GM12878 (cell line): ENCODE results near the gene ZNF311. TPM values are rescaled to one million over a fixed set of nuclear protein-coding genes. Genes with fewer than 3 reads are reported as not detected.

ENCODE experiments used
- ATAC-seq: fragments of 200-7000 bp; cut with Tn5 transposase; 3 replicates; pipeline ENCODE4 v1.9.1; 2020; ENCODE audit warnings: mild to moderate bottlenecking, moderate library complexity
- BruUV-seq: library from RNA; stranded (reverse); fragments of 400-500 nt; replicated peaks from 2 replicates; lab custom pipeline; 2021; lab: Mats Ljungman, UMichigan
- CTCF ChIA-PET: fragments of 300-600 bp; sonication (Branson Sonifier 250); formaldehyde crosslinking; extraction: SDS; loops from one replicate; lab custom pipeline; 2021; ENCODE audit warnings: inconsistent platforms; lab: Yijun Ruan, JAX
- POLR2A ChIA-PET: fragments of 350-600 bp; formaldehyde crosslinking; extraction: SDS; loops from one replicate; lab custom pipeline; 2021; ENCODE audit warnings: inconsistent platforms; lab: Charles Lee
- RAD21 ChIA-PET: fragments of 300-600 bp; sonication (Branson Sonifier 250); formaldehyde crosslinking; loops from one replicate; lab custom pipeline; 2023; ENCODE audit warnings: antibody characterized with exemption; ENCODE audit not compliant: unreplicated experiment; lab: Charles Lee
- SMC1A ChIA-PET: fragments of 300-600 bp; sonication (Branson Sonifier 250); formaldehyde crosslinking; loops from one replicate; lab custom pipeline; 2023; ENCODE audit not compliant: unreplicated experiment, uncharacterized antibody; lab: Charles Lee
- DNase-seq: peaks from one replicate; pipeline ENCODE4 v3.0.0-alpha.2; 2011; ENCODE audit warnings: low read depth, low spot score
- FAIRE-seq: peaks from 3 replicates; lab custom pipeline; 2011; peaks lifted over from hg19 to GRCh38; lab: Jason Lieb, UNC
- H2AFZ ChIP-seq: 2 replicates; pipeline ENCODE4 v1.6.0; 2011; ENCODE audit warnings: low read depth, low read length, control low read depth; ENCODE audit not compliant: control insufficient read depth
- H3K27ac ChIP-seq: 2 replicates; pipeline ENCODE4 v1.5.1; 2011; ENCODE audit warnings: control low read depth; ENCODE audit not compliant: control insufficient read depth, insufficient read depth
- H3K27me3 ChIP-seq, 2 experiments: replicated peaks in 1 of 2; 2 replicates each; pipeline versions ENCODE4 v1.6.0 to v1.6.1; 2011; ENCODE audit warnings: low read length in 1 of 2; ENCODE audit not compliant: control insufficient read depth in 2 of 2, insufficient read depth in 2 of 2
- H3K36me3 ChIP-seq, 2 experiments: 2 replicates each; pipeline ENCODE4 v1.5.1; 2011; ENCODE audit warnings: low read length in 1 of 2; ENCODE audit not compliant: control insufficient read depth in 2 of 2, insufficient read depth in 2 of 2
- H3K4me1 ChIP-seq: 2 replicates; pipeline ENCODE4 v1.6.1; 2011; ENCODE audit warnings: mild to moderate bottlenecking, low read length, moderate library complexity, mixed read lengths; ENCODE audit not compliant: control insufficient read depth, insufficient read depth
- H3K4me2 ChIP-seq: 2 replicates; pipeline ENCODE4 v1.6.0; 2011; ENCODE audit warnings: control low read depth; ENCODE audit not compliant: control insufficient read depth, insufficient read depth
- H3K4me3 ChIP-seq: fragments of 200-600 bp; sonication (generic); 2 replicates; pipeline ENCODE4 v1.5.1; 2016
- H3K79me2 ChIP-seq: 2 replicates; pipeline ENCODE4 v1.6.0; 2011; ENCODE audit warnings: low read length; ENCODE audit not compliant: control insufficient read depth, insufficient read depth
- H3K9ac ChIP-seq: 2 replicates; pipeline ENCODE4 v1.8.0; 2011; ENCODE audit warnings: low read length, control low read depth, mixed read lengths; ENCODE audit not compliant: control insufficient read depth, insufficient read depth
- H3K9me3 ChIP-seq: replicated peaks from 3 replicates; pipeline ENCODE4 v1.5.1; 2011; ENCODE audit warnings: mild to moderate bottlenecking, low read length; ENCODE audit not compliant: control insufficient read depth, insufficient read depth
- H4K20me1 ChIP-seq: 2 replicates; pipeline ENCODE4 v1.6.0; 2011; ENCODE audit not compliant: control insufficient read depth, insufficient read depth
- CEBPZ ChIP-seq: fragments of 150-350 bp; IDR thresholded peaks from 2 replicates; pipeline ENCODE4 v1.6.1; 2016; ENCODE audit warnings: low read depth, low read length
- CHD2 ChIP-seq: IDR thresholded peaks from 2 replicates; pipeline ENCODE4 v1.6.1; 2011; ENCODE audit warnings: low read depth, low read length, improper control_type of control experiment, borderline replicate concordance
- CREB1 ChIP-seq: IDR thresholded peaks from 2 replicates; pipeline ENCODE4 v1.6.1; 2012; ENCODE audit warnings: low read depth, mild to moderate bottlenecking, inconsistent platforms
- CTCF ChIP-seq, 3 experiments: IDR thresholded peaks in 2 of 3; conservative IDR thresholded peaks in 1 of 3; 2 replicates each; pipeline ENCODE4 v1.5.1; 2011; ENCODE audit warnings: low read depth in 3 of 3, low read length in 3 of 3, mild to moderate bottlenecking in 3 of 3, control low read depth in 2 of 3, moderate library complexity in 2 of 3, inconsistent platforms in 1 of 3, mixed read lengths in 1 of 3; ENCODE audit not compliant: control insufficient read depth in 2 of 3, insufficient read depth in 1 of 3; ENCODE audit errors: extremely low read depth in 1 of 3
- GABPA ChIP-seq: IDR thresholded peaks from 2 replicates; pipeline ENCODE4 v1.6.1; 2014; ENCODE audit warnings: antibody characterized with exemption, low read depth, mild to moderate bottlenecking, inconsistent platforms
- IKZF2 ChIP-seq, 2 experiments: fragments of 450-650 bp; IDR thresholded peaks; 2 replicates each; pipeline ENCODE4 v1.6.1; 2017; ENCODE audit warnings: mild to moderate bottlenecking in 2 of 2, moderate library complexity in 2 of 2
- JUND ChIP-seq: IDR thresholded peaks from 2 replicates; pipeline ENCODE4 v1.6.1; 2012; ENCODE audit warnings: low read depth, mild to moderate bottlenecking, low read length, improper control_type of control experiment, moderate library complexity
- MEF2A ChIP-seq: IDR thresholded peaks from 2 replicates; pipeline ENCODE4 v1.6.1; 2011; ENCODE audit warnings: low read depth, mild to moderate bottlenecking, low read length, moderate library complexity; ENCODE audit not compliant: insufficient read depth
- PAX8 ChIP-seq: fragments of 450-650 bp; IDR thresholded peaks from 2 replicates; pipeline ENCODE4 v1.6.1; 2017; ENCODE audit warnings: mild to moderate bottlenecking, moderate library complexity
- WGBS: methylation state at CpG from one replicate; pipeline ENCODE4 v1.1.6; 2016; ENCODE audit warnings: low lambda C conversion rate; ENCODE audit not compliant: insufficient replicate concordance, insufficient coverage; ENCODE audit errors: missing lambda C conversion rate; 5-methylcytosine and 5-hydroxymethylcytosine counted together
- in situ Hi-C: fragments of 300-500 bp; cut with MboI; formaldehyde crosslinking; loops from 9 replicates; pipeline ENCODE4 v1.14.3; 2018; ENCODE audit warnings: mixed read lengths
- intact Hi-C: fragments of 100-400 bp; cut with micrococcal nuclease; formaldehyde crosslinking; loops from one replicate; pipeline ENCODE4 v1.14.2; 2022; ENCODE audit not compliant: unreplicated experiment
- polyA plus RNA-seq, 11 experiments: library from polyadenylated mRNA; depleted of rRNA in 4 of 11; unstranded in 6 of 11; stranded (reverse) in 5 of 11; fragments of >200 nt; fragmentation: Nextera tagmentation in 4 of 11; fragmentation: Illumina TruSeq in 1 of 11; extraction: Ambion mirVana in 4 of 11; extraction: Trizol in 1 of 11; gene quantifications; 1 replicate in 1 of 11; 2 replicates in 10 of 11; pipeline versions ENCODE4 v1.2.1 to v1.2.3, GENCODE V29; 2011 to 2016; ENCODE audit warnings: inconsistent platforms in 2 of 11, missing spikeins in 2 of 11, low read depth in 1 of 11
- total RNA-seq, 4 experiments: library from RNA; depleted of rRNA in 3 of 4; stranded (reverse); fragments of >200 nt in 3 of 4; fragmentation: Illumina TruSeq in 1 of 4; extraction: Trizol in 1 of 4; gene quantifications; 2 replicates each; pipeline versions ENCODE4 v1.2.1 to v1.2.3, GENCODE V29; 2013 to 2021

Gene ZNF311
- total and polyA plus RNA-seq, 10 of the 15 experiments (the other 5 are each of a cell fraction or from before 2014, with no cell fraction given): 0.07 TPM; not detected in 9

GRCh38 chr6:28982476-28983266 is 22.4 kb downstream of the ZNF311 start:
- H3K27me3 ChIP-seq: no peaks in the 10 kb centered on the region
- FAIRE-seq: no peak
- 17% methylated on average over 17 of the region's 17 CpGs for WGBS
- SMC1A ChIA-PET: interaction anchor here (0.7 to 3.0 kb wide), 4 partner anchors 37 to 254 kb away, joined by 3 to 17 read pairs (median 5); no protein-coding TSS in a partner anchor
- peak; percentile 49 for ATAC-seq
- peak overlapping the region; percentile 100 for H3K4me3 ChIP-seq
- H3K36me3 ChIP-seq: no peaks in the 10 kb centered on the region
- no peak overlapping the region; the same call in 1 of the 2 replicates for H2AFZ ChIP-seq
- H4K20me1 ChIP-seq: no peaks in the 10 kb centered on the region
- no TSS peak for BruUV-seq
- no peaks in the 10 kb centered on the region for H3K79me2 ChIP-seq
- H3K9me3 ChIP-seq: no peaks in the 10 kb centered on the region
- RAD21 ChIA-PET: interaction anchor here (0.9 to 2.4 kb wide), 2 partner anchors 34 to 145 kb away, joined by 4 to 9 read pairs; no protein-coding TSS in a partner anchor
- DNase-seq: peak; percentile 11
- H3K4me2 ChIP-seq: peak overlapping the region; percentile 59
- no peak overlapping the region for H3K9ac ChIP-seq
- POLR2A ChIA-PET: interaction anchor here (1.6 to 2.2 kb wide), 2 partner anchors 42 to 58 kb away, joined by 4 to 8 read pairs; no protein-coding TSS in a partner anchor
- no peak overlapping the region for H3K27ac ChIP-seq
- CTCF ChIA-PET: interaction anchor here (0.7 to 3.2 kb wide), 5 partner anchors 34 to 373 kb away, joined by 3 to 19 read pairs (median 3); no protein-coding TSS in a partner anchor
- in situ Hi-C loops (loop anchor here (5.0 kb wide), 1 partner anchor 40 kb away; no protein-coding TSS in a partner anchor), intact Hi-C loops (loop anchor here (1.0 to 10.0 kb wide), 4 partner anchors 35 to 148 kb away; no protein-coding TSS in a partner anchor)
- H3K4me1 ChIP-seq: peaks cover 6% of the 10 kb centered on the region; the same call in 1 of the 2 replicates
- 0 out of 6 replicates have a peak, but pooled peaks of 2 of the 3 experiments have one; percentile 4 to 13 for TF ChIP-seq CTCF (IDR thresholded peaks at IDR 0.05 in 2 of 3, conservative IDR thresholded peaks at IDR 0.05 in 1 of 3; ENCODE audit: control insufficient read depth in 2 of 3, extremely low read depth in 1 of 3, insufficient read depth in 1 of 3, low read depth in 3 of 3, low read length in 3 of 3)
- no peak for TF ChIP-seq CREB1
- no peak for TF ChIP-seq MEF2A
- no peak for TF ChIP-seq CHD2
- TF ChIP-seq CEBPZ: no peak
- TF ChIP-seq JUND: no peak
- peak in 1 of 2 experiments; percentile 19; a peak in 1 of 4 replicates for TF ChIP-seq IKZF2 (IDR thresholded peaks at IDR 0.05)
- TF ChIP-seq GABPA: no peak
- 0 out of 2 replicates have a peak, but pooled peaks have one; percentile 21 for TF ChIP-seq PAX8
- TF ChIP-seq, all 136 proteins: peak for 3
